KOPT-K1 (cell line): ENCODE results near the gene MACC1.
"Not testable (repeated sequence)": the region's sequence is repeated elsewhere in the genome, so short reads cannot be mapped to it uniquely, and the experiment has no call there.

Experiments used
- H3K27ac ChIP-seq: fragments of 200-600 bp; sonication (generic); 2 replicates; pipeline ENCODE4 v1.5.1; 2016; ENCODE audit warnings: antibody characterized with exemption, mild to moderate bottlenecking, low read depth, low read length; ENCODE audit not compliant: poor library complexity, severe bottlenecking
- H3K36me3 ChIP-seq: fragments of 200-600 bp; sonication (generic); 2 replicates; pipeline ENCODE4 v1.5.1; 2017; ENCODE audit warnings: antibody characterized with exemption, mild to moderate bottlenecking, low read length, moderate library complexity; ENCODE audit not compliant: insufficient read depth
- H3K9me3 ChIP-seq: fragments of 200-600 bp; sonication (generic); 2 replicates; pipeline ENCODE4 v1.5.1; 2017; ENCODE audit warnings: antibody characterized with exemption, low read length, mild to moderate bottlenecking; ENCODE audit not compliant: insufficient read depth, poor library complexity, severe bottlenecking

MACC1 gene

DNA sequence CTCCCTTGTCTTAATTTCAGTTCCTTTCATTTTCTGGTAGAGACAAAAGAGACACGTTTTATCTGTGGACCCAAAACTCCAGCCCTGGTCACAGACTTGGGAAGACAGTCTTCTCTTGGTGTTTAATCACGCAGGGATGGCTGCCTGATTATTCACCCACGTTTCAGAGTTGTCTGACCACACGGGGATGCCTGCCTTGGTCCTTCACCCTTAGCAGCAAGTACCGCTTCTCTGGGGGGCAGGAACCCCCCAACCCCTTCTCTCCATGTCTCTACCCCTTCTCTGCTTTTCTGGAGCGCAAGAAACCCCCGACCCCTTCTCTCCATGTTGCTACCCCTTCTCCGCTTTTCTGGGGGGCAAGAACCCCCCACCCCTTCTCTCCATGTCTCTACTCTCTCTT, 95.8 kb downstream of the MACC1 start:
- no peaks in the 10 kb centered on the region for H3K9me3 ChIP-seq
- H3K27ac ChIP-seq = no peak overlapping the region
- H3K36me3 ChIP-seq = no peaks in the 10 kb centered on the region

DNA sequence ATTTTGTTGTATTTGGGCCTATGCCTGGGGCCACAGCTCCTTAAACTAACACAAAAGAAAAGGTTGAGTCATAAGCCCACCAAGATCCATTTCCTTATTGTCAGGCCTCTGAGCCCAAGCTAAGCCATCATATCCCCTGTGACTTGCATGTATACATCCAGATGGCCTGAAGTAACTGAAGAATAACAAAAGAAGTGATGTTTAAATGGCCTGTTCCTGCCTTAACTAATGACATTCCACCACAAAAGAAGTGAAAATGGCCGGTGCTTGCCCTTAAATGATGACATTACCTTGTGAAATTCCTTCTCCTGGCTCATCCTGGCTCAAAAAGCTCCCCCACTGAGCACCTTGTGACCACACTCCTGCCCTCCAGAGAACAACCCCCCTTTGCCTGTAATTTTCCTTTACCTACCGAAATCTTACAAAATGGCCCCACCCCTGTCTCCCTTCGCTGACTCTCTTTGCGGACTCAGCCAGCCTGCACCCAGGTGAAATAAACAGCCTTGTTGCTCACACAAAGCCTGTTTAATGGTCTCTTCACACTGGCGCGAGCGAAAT, 96.5 kb downstream of the MACC1 start:
- H3K9me3 ChIP-seq, H3K27ac ChIP-seq, H3K36me3 ChIP-seq: not testable (repeated sequence)

DNA sequence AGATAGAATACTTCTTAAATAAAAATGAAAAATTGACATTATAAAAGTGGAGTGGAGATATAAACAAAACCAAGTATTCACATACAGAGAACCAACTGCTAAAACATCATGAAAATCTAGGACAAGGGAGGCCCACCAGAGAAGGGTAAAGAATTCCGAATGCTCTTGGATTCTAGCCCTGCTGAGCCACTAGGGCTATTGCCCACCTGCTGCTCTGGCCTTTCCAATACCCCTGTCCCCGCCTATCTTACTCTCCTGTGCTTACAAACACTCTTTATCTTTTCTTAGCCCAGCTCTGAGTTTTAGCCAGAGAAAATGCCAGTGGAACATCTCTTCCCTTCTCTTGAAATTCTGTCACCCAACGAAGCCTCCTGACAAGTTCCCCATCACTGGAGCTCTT, 100.3 kb downstream of the MACC1 start:
- Histone ChIP-seq H3K27ac (no peak overlapping the region), H3K36me3 (no peaks in the 10 kb centered on the region), H3K9me3 (no peaks in the 10 kb centered on the region)

DNA sequence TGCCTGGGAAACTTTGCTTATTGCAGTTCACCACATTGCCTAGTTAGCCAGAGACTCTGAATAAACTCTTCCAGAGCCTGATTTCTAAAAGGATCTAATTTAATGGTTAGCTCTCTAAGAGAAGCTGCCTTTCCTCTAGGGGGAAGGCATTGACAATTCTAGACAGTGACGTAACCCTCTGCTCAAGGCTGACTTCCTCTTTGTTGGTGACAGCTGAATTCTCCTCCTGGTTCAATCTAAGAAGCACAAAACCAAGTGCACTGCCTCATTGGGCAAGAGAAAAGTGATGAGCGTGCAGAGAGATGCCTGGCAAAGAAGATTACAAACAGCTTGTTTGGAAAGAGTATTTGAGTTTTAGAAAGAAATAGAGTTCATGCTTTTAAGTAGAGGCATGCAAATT, 102.7 kb downstream of the MACC1 start:
- Histone ChIP-seq H3K27ac (no peak overlapping the region), H3K36me3 (no peaks in the 10 kb centered on the region), H3K9me3 (no peaks in the 10 kb centered on the region)

DNA sequence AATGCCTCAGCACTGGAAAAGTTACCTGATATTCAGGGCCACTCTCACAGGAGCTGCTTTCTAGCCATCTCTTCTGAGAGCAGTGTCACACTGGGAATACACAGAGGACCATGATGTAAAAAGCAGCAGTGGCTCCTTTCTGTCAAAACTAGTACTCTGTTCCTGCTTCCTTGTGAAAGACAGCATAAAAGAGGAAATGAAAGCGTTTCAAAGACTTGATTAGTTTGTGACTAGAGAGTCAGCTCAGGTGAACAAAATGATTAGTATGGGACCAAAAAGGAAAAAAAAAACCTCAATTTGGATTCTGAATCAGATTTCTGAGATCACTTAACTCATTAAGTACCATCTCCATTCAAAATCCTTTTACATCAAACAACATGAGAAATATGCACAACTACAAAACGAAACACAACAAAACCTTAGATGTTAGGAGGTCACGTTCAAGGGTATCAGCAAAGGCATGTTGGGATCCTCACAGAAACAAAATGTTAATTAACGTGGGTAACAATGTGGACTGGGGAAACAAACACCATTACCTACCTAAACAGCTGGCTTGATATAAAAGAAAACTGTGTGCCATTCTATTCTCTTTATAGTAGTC, 103.7 kb downstream of the MACC1 start:
- H3K27ac ChIP-seq = no peak overlapping the region
- no peaks in the 10 kb centered on the region for H3K36me3 ChIP-seq
- no peaks in the 10 kb centered on the region for H3K9me3 ChIP-seq

DNA sequence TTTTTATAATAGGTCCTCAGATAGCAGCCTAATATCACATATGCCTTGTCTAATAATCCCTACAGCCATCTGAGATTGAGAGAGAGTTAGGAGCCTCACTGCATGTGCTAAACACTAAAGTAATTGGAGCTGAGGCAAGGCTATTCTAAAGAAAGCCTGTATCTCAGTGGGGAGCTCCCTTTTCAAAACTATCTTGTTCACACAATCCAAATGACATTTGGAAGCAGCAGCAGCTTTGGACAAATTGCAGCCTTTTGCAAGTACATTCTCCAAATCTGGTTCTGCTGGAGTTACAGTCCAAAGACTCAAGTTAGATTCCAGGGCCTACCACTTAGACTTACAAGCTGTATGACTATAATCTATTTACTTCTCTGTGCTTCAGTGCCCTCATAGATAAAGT, 104.5 kb downstream of the MACC1 start:
- no peak overlapping the region for H3K27ac ChIP-seq
- H3K36me3 ChIP-seq = no peaks in the 10 kb centered on the region
- H3K9me3 ChIP-seq = no peaks in the 10 kb centered on the region

DNA sequence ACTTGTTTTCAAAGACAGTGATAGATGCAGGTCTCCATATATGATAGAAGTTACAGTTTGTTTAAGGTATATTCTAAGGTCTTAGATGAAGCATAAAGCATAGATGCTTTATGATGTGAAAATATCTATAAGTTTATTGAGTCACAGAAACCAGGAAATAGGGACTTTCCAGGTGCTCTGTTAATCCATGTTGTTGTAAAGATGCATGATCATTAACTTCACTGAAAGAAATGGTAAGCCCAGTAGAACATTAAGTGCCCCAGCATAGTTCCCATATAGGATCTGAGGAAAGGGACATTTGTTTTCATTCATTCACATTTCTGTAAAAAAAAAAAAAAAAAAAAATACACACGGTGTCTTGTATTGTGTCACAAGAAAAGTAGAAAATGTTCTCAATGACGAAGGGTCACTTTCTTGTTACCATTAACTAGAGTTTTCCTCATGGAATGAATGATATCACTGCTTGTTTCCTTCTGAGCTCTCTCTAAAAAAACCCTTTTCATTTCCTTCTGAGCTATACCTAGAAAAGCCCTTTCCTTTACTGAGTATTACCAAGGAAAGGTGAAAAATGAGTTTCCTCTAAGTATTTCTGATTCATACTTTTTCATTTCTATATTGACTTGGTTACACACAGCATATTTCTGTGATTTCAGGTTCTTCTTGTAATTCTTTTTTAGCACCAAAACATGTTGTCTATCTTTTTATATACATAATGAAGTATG, 105.2 kb downstream of the MACC1 start:
- Histone ChIP-seq H3K27ac (no peak overlapping the region), H3K9me3 (no peaks in the 10 kb centered on the region), H3K36me3 (no peaks in the 10 kb centered on the region)

DNA sequence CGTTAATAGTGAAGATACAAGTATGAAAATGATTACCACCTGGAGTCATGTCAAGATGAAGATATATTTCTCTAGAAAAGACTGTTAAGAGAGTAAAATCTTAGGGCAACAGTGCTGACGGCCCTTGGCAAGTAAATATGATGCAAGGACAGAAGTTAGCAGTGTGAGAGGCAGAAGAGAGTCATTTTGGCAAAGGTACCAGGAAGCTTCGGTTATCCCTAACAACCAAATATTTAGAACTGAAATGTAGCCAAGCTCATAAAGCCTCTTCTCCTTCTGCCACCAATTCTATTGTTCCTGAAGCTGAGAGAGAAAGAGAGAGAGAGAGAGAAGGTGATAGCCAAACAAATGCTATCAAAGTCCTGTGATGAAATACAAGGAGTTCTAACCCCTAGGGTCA, 109.6 kb downstream of the MACC1 start:
- Histone ChIP-seq H3K27ac (no peak overlapping the region), H3K9me3 (no peaks in the 10 kb centered on the region), H3K36me3 (no peaks in the 10 kb centered on the region)

DNA sequence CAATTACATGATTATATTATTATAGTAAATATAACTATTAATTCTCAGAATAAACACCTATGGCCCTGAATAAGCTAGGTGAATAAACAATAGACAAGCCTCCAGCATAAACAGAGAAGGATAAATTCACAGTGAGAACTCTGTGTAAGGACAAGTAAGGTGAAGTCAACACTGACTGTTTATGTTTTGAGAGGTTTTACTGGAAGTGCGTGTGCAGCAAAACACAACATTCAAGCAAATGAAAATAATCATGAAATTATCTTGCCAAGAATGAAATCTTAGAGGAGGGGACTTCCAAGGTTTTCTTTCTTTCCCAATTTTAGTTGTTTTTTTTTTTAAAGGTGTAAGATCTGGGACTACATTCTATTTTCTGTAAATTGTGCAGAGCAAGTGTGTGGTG, 112.5 kb downstream of the MACC1 start:
- H3K9me3 ChIP-seq = no peaks in the 10 kb centered on the region

DNA sequence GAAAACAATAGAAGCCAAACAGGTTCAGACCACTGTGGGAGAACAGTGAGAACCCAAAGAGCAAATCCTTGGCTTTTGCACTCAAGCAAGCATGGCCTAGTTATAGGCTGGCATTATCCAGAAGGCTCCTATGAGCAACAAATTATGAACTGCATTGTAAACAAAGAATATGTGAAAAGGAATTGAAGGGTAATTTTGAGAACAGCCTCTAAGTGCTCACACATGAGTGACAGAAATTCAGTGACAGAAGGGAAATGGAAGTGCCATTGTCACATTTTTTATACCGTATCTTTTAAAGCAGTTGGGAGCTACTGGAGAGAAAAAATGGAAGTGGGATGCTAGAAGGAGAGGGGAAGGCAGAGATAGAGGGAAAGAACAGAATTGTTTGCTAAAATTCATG, 114.2 kb downstream of the MACC1 start:
- no peaks in the 10 kb centered on the region for H3K9me3 ChIP-seq
- H3K36me3 ChIP-seq = no peaks in the 10 kb centered on the region
- H3K27ac ChIP-seq = no peak overlapping the region

More for the DNA sequence above, 112.5 kb downstream of the MACC1 start:
- Histone ChIP-seq H3K27ac (no peak overlapping the region), H3K36me3 (no peaks in the 10 kb centered on the region)

DNA sequence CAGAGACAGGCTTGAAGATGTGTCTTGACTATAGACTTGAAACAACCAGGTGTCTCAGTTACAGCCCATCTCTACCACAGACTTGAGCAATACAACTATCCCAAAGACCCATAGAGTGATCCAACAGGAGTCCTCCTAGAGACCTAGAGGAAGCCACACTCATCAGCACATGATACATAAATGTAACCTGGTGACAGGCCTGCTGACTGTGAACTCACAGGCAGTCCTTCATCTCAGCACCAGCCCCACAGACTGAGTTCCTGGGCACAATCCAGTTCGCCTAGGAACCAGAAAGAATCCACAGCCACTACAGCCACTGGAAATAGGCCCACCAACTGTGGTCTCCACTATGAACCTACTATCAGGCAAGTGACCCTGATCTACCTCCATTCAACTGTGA, 121.3 kb downstream of the MACC1 start:
- no peak overlapping the region for H3K27ac ChIP-seq
- no peaks in the 10 kb centered on the region for H3K9me3 ChIP-seq
- H3K36me3 ChIP-seq = no peaks in the 10 kb centered on the region

DNA sequence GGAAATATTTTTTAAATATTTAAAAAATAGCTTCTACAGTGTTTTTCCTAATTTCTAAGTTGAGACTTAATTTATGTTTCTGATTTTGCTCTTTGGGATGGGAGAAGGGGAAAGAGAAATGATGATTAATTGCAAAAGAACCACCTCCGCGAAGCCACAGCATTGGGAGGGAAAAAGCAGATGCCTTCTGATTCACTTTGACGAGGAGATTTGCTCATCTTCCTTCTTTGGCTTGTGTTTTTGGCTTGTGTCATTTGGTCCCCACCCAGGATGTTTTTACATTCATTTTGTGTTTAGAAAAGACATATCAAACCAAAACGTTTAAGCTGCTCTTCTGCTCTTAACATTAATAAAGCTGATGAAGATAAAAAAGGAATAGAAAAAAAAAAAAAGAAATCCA, 121.7 kb downstream of the MACC1 start:
- Histone ChIP-seq H3K27ac (no peak overlapping the region), H3K9me3 (no peaks in the 10 kb centered on the region), H3K36me3 (no peaks in the 10 kb centered on the region)

DNA sequence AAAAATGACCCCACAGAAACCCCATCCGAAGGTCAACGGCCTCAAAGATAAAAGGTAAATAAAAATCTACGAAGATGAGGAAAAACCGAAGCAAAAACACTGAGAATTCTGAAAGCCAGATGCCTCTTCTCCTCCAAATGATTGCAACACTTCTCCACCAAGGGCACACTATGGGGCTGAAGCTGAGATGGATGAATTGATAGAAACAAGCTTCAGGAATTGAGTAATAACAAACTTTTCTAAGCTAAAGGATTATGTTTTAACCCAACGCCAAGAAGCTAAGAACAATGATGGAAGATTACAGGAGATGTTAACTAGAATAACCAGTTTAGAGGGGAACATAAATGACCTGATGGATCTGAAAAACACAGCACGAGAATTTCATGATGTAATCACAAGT, 127.8 kb downstream of the MACC1 start:
- Histone ChIP-seq H3K9me3 (no peaks in the 10 kb centered on the region), H3K36me3 (no peaks in the 10 kb centered on the region), H3K27ac (no peak overlapping the region)

DNA sequence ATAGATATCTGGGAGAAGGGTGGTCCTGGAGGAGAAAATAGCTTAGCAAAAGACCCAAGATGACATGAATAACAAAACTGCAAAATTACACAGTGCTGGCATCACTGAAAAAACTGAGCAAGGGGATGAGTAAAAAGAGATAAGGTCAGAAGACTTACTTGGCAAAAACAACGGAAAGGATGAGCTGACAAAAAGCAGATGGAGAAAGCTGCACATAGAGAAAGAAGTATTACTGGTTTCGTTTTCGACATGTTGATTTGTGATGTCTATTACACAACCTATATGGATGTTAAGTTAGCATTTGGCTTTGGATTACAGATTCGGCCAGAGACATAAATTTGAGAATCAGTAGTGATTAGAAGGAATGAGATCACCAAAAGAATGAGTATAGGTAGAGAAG, 132.1 kb downstream of the MACC1 start:
- H3K9me3 ChIP-seq = no peaks in the 10 kb centered on the region
- H3K27ac ChIP-seq = no peak overlapping the region
- H3K36me3 ChIP-seq = no peaks in the 10 kb centered on the region
